CD14-positive monocyte (primary cell): ENCODE measurements around the gene CPED1. TPM values are rescaled to one million over a fixed set of nuclear protein-coding genes. Genes with fewer than 3 reads are reported as not detected.

Experiments used
- DNase-seq, 3 donors: peaks; one replicate each; pipeline ENCODE4 v3.0.0-alpha.2; 2011 to 2022
- H2AFZ ChIP-seq: 2 replicates; pipeline ENCODE4 v1.6.0; 2012; ENCODE audit warnings: mild to moderate bottlenecking, low read depth, low read length, inconsistent platforms; ENCODE audit not compliant: insufficient read depth, poor library complexity, severe bottlenecking
- H3K27ac ChIP-seq, 2 donors: 1 replicate in 1 of 2; 2 replicates in 1 of 2; pipeline ENCODE4 v1.5.1; 2012 to 2013; ENCODE audit warnings: low read length in 2 of 2, control low read depth in 1 of 2, inconsistent platforms in 1 of 2, low read depth in 1 of 2, mild to moderate bottlenecking in 1 of 2
- H3K27me3 ChIP-seq, 2 donors: one replicate each; pipeline versions ENCODE4 v1.6.0 to v1.6.1; 2011 to 2013; ENCODE audit warnings: low read length in 2 of 2; ENCODE audit not compliant: control insufficient read depth in 2 of 2, insufficient read depth in 2 of 2
- H3K36me3 ChIP-seq, 2 donors: replicated peaks in 1 of 2; 1 replicate in 1 of 2; 2 replicates in 1 of 2; pipeline versions ENCODE4 v1.5.1 to v1.6.1; 2012 to 2013; ENCODE audit warnings: low read length in 2 of 2, control low read depth in 1 of 2, inconsistent platforms in 1 of 2, mild to moderate bottlenecking in 1 of 2; ENCODE audit not compliant: insufficient read depth in 2 of 2, control insufficient read depth in 1 of 2
- H3K4me1 ChIP-seq, 2 donors: 1 replicate in 1 of 2; 2 replicates in 1 of 2; pipeline versions ENCODE4 v1.5.1 to v1.6.1; 2012 to 2013; ENCODE audit warnings: low read length in 2 of 2, control low read depth in 1 of 2, inconsistent platforms in 1 of 2, mild to moderate bottlenecking in 1 of 2, moderate library complexity in 1 of 2; ENCODE audit not compliant: insufficient read depth in 2 of 2, control insufficient read depth in 1 of 2
- H3K4me2 ChIP-seq: replicated peaks from 2 replicates; pipeline ENCODE3; 2012; ENCODE audit warnings: low read length, moderate library complexity, mild to moderate bottlenecking; ENCODE audit not compliant: poor library complexity, severe bottlenecking; ENCODE audit errors: extremely low read depth
- H3K4me3 ChIP-seq, 3 experiments: fragments of 200-600 bp in 1 of 3; sonication (generic) in 1 of 3; replicated peaks in 1 of 3; 1 replicate in 2 of 3; 2 replicates in 1 of 3; pipeline ENCODE4 v1.5.1; 2011 to 2013; ENCODE audit warnings: low read length in 3 of 3, mild to moderate bottlenecking in 3 of 3, control low read depth in 2 of 3, low read depth in 2 of 3, inconsistent platforms in 1 of 3, moderate library complexity in 1 of 3
- H3K79me2 ChIP-seq: 2 replicates; pipeline ENCODE4 v1.6.0; 2012; ENCODE audit warnings: mild to moderate bottlenecking, control low read depth, inconsistent platforms, low read length, moderate library complexity; ENCODE audit not compliant: insufficient read depth
- H3K9ac ChIP-seq: 2 replicates; pipeline ENCODE4 v1.6.0; 2017; ENCODE audit warnings: low read length, mild to moderate bottlenecking; ENCODE audit not compliant: insufficient read depth, poor library complexity, severe bottlenecking
- H3K9me3 ChIP-seq, 2 donors: replicated peaks in 1 of 2; 1 replicate in 1 of 2; 2 replicates in 1 of 2; pipeline versions ENCODE4 v1.5.1 to v1.6.1; 2012 to 2013; ENCODE audit warnings: low read length in 2 of 2, control low read depth in 1 of 2; ENCODE audit not compliant: control insufficient read depth in 1 of 2, insufficient read depth in 1 of 2
- H4K20me1 ChIP-seq: 2 replicates; pipeline ENCODE4 v1.6.0; 2012; ENCODE audit warnings: mild to moderate bottlenecking, low read length, control low read depth, moderate library complexity; ENCODE audit not compliant: insufficient read depth
- H3K27ac Mint-ChIP-seq, 7 donors: one replicate each; pipeline ENCODE4 v1.8.0; 2020; ENCODE audit warnings: mild to moderate bottlenecking in 7 of 7, mixed read lengths in 7 of 7, moderate library complexity in 6 of 7, inconsistent platforms in 2 of 7
- H3K27me3 Mint-ChIP-seq, 3 donors: one replicate each; pipeline ENCODE4 v1.8.0; 2021 to 2022; ENCODE audit warnings: low read depth in 3 of 3, mild to moderate bottlenecking in 3 of 3, mixed read lengths in 3 of 3, moderate library complexity in 3 of 3, inconsistent platforms in 1 of 3
- H3K36me3 Mint-ChIP-seq, 2 donors: one replicate each; pipeline ENCODE4 v1.8.0; 2020; ENCODE audit warnings: mixed read lengths in 2 of 2, inconsistent platforms in 1 of 2, mild to moderate bottlenecking in 1 of 2
- H3K4me1 Mint-ChIP-seq: one replicate; pipeline ENCODE4 v1.8.0; 2020; ENCODE audit warnings: mild to moderate bottlenecking, mixed read lengths
- H3K4me3 Mint-ChIP-seq, 2 donors: one replicate each; pipeline ENCODE4 v1.8.0; 2020; ENCODE audit warnings: mild to moderate bottlenecking in 2 of 2, mixed read lengths in 2 of 2, moderate library complexity in 1 of 2
- H3K9me3 Mint-ChIP-seq, 7 donors: one replicate each; pipeline ENCODE4 v1.8.0; 2020 to 2022; ENCODE audit warnings: mixed read lengths in 7 of 7, mild to moderate bottlenecking in 6 of 7, moderate library complexity in 6 of 7, inconsistent platforms in 2 of 7
- CTCF ChIP-seq: fragments of 200-600 bp; IDR thresholded peaks from one replicate; pipeline ENCODE4 v1.8.0; 2022; ENCODE audit warnings: antibody characterized with exemption, mild to moderate bottlenecking
- WGBS: methylation state at CpG from one replicate; pipeline ENCODE4 v1.1.5; 2013; ENCODE audit warnings: missing lambda C conversion rate; ENCODE audit not compliant: insufficient coverage; 5-methylcytosine and 5-hydroxymethylcytosine counted together
- intact Hi-C, 2 donors: fragments of 100-400 bp; cut with micrococcal nuclease; formaldehyde crosslinking; loops; one replicate each; pipeline versions ENCODE4 v1.15.0 to v1.15.1; 2023
- polyA plus RNA-seq, 3 donors: library from polyadenylated mRNA; depleted of rRNA in 1 of 3; unstranded in 2 of 3; stranded (reverse) in 1 of 3; fragments of 300-500 nt in 2 of 3; fragments of >200 nt in 1 of 3; fragmentation: Illumina TruSeq in 2 of 3; gene quantifications; 1 replicate in 2 of 3; 2 replicates in 1 of 3; pipeline ENCODE4 v1.2.3, GENCODE V29; 2012 to 2021

CPED1 gene
- polyA plus RNA-seq, 3 donors: 9.8 to 30.0 (median 20.4) TPM

DNA sequence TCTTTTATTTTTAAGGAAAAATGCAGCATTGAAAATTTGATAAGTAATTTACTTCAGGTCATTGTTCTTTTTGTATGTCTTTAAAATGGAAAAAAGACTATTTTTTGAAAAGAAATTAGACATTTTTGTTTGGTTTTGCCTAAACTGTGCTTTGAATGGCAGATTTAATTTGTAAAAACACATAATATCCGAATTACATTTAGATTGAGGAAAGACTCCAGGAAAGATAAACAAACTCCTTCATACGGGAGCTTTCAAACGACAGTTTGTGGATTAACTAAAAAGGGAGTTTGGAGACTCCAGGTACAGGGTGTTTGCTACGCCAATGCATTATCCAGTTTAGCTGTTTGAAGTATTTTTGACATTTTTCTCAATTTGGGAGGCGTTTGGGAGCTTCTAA, 36.1 kb downstream of the CPED1 start:
- Histone ChIP-seq H3K4me2 (peak overlapping the region; percentile 22), H3K27ac (peak overlapping the region in 1 of 2 donors; percentile 80), H3K9me3 (no peaks in the 10 kb centered on the region), H2AFZ (peak overlapping the region; percentile 13), H3K9ac (no peak overlapping the region), H3K4me3 (peak overlapping the region in 1 of 3 experiments; percentile 21), H3K4me1 (peaks cover 39 to 61% of the 10 kb centered on the region in 2 donors), H3K27me3 (no peaks in the 10 kb centered on the region), H3K79me2 (peaks cover 4% of the 10 kb centered on the region), H3K36me3 (no peaks in the 10 kb centered on the region), H4K20me1 (no peaks in the 10 kb centered on the region)
- DNase-seq: no peak
- intact Hi-C loops: no loop called here
- Mint-ChIP-seq H3K27me3 (peaks cover 0 to 1% (median 0%) of the 10 kb centered on the region in 3 donors), H3K4me1 (peaks cover 57% of the 10 kb centered on the region), H3K27ac (peak overlapping the region in 4 of 7 donors; percentile 0 to 42 (median 6)), H3K9me3 (no peaks in the 10 kb centered on the region), H3K36me3 (no peaks in the 10 kb centered on the region), H3K4me3 (no peak overlapping the region)
- WGBS: no CpG with 5 or more reads among the region's 5 CpGs
- TF ChIP-seq CTCF: no peak

GRCh38 chr7:121026159-121026558, 37.6 kb downstream of the CPED1 start:
- Mint-ChIP-seq H3K4me1 (peaks cover 49% of the 10 kb centered on the region), H3K27me3 (peaks cover 0 to 1% (median 0%) of the 10 kb centered on the region in 3 donors), H3K27ac (peak overlapping the region in 1 of 7 donors; percentile 56), H3K9me3 (no peaks in the 10 kb centered on the region), H3K36me3 (no peaks in the 10 kb centered on the region), H3K4me3 (no peak overlapping the region)
- DNase-seq: no peak
- Histone ChIP-seq H3K4me1 (peaks cover 29 to 48% of the 10 kb centered on the region in 2 donors), H3K27ac (no peak overlapping the region), H3K79me2 (peaks cover 4% of the 10 kb centered on the region), H3K4me2 (no peak overlapping the region), H3K9ac (no peak overlapping the region), H2AFZ (no peak overlapping the region), H3K27me3 (no peaks in the 10 kb centered on the region), H3K4me3 (no peak overlapping the region), H3K9me3 (no peaks in the 10 kb centered on the region), H4K20me1 (no peaks in the 10 kb centered on the region), H3K36me3 (no peaks in the 10 kb centered on the region)
- WGBS: no CpG with 5 or more reads among the region's 1 CpG
- intact Hi-C loops: no loop called here
- TF ChIP-seq CTCF: no peak
